A673 (cell line): Measurements from ENCODE around the gene CERS6. TPM values are rescaled to one million over a fixed set of nuclear protein-coding genes. Genes with fewer than 3 reads are reported as not detected.
A peak's percentile ranks its signal among the peaks of the same experiment; 100 is the strongest.

Source experiments
- BruUV-seq: library from RNA; stranded (reverse); fragments of 400-500 nt; replicated peaks from 2 replicates; lab custom pipeline; 2021; lab: Mats Ljungman, UMichigan
- CTCF ChIA-PET: fragments of 300-600 bp; sonication (Branson Sonifier 250); formaldehyde crosslinking; loops from one replicate; lab custom pipeline; 2022; ENCODE audit warnings: antibody characterized with exemption; lab: Charles Lee
- POLR2A ChIA-PET: fragments of 300-600 bp; sonication (Branson Sonifier 250); formaldehyde crosslinking; loops from one replicate; lab custom pipeline; 2022; ENCODE audit warnings: antibody characterized with exemption; ENCODE audit not compliant: low non-redundant PET; lab: Charles Lee
- DNase-seq: peaks from one replicate; pipeline ENCODE4 v3.0.0-alpha.2; 2015; ENCODE audit warnings: low spot score
- H3K27ac ChIP-seq: fragments of 200-600 bp; sonication (generic); 2 replicates; pipeline ENCODE4 v1.5.1; 2016; ENCODE audit warnings: mixed run types, low read depth, mild to moderate bottlenecking, mixed read lengths, antibody characterized with exemption, low read length; ENCODE audit not compliant: poor library complexity, severe bottlenecking
- H3K27me3 ChIP-seq: fragments of 200-600 bp; sonication (generic); replicated peaks from 2 replicates; pipeline ENCODE4 v1.6.1; 2017; ENCODE audit warnings: mixed run types, low read depth, mild to moderate bottlenecking, mixed read lengths, antibody characterized with exemption, low read length; ENCODE audit not compliant: insufficient read depth, poor library complexity
- H3K36me3 ChIP-seq: fragments of 200-600 bp; sonication (generic); 2 replicates; pipeline ENCODE4 v1.6.1; 2016; ENCODE audit warnings: mixed run types, mild to moderate bottlenecking, mixed read lengths, antibody characterized with exemption, low read length; ENCODE audit not compliant: insufficient read depth, poor library complexity, severe bottlenecking
- H3K4me1 ChIP-seq: fragments of 200-600 bp; sonication (generic); 2 replicates; pipeline ENCODE4 v1.6.1; 2017; ENCODE audit warnings: mixed run types, mild to moderate bottlenecking, mixed read lengths, antibody characterized with exemption, low read length; ENCODE audit not compliant: insufficient read depth, poor library complexity, severe bottlenecking
- H3K4me3 ChIP-seq: fragments of 200-600 bp; sonication (generic); 2 replicates; pipeline ENCODE4 v1.5.1; 2016; ENCODE audit warnings: low read depth, mixed run types, mild to moderate bottlenecking, mixed read lengths, low read length; ENCODE audit not compliant: poor library complexity, severe bottlenecking
- H3K9me3 ChIP-seq: fragments of 200-600 bp; sonication (generic); 2 replicates; pipeline ENCODE4 v1.6.1; 2016; ENCODE audit warnings: mixed run types, low read depth, mild to moderate bottlenecking, mixed read lengths, antibody characterized with exemption, low read length; ENCODE audit not compliant: poor library complexity, severe bottlenecking
- CTCF ChIP-seq: fragments of 300-800, 200-600 bp; sonication (generic); conservative IDR thresholded peaks from 2 replicates; pipeline ENCODE4 v1.5.1; 2017; ENCODE audit warnings: low read depth, mild to moderate bottlenecking, antibody characterized with exemption, low read length, moderate library complexity, mixed read lengths
- EZH2 ChIP-seq: fragments of 200-600 bp; sonication (generic); IDR thresholded peaks from 2 replicates; pipeline ENCODE4 v1.6.1; 2017; ENCODE audit warnings: borderline replicate concordance, low read depth, mild to moderate bottlenecking, mixed read lengths, antibody characterized with exemption, low read length; ENCODE audit not compliant: poor library complexity, severe bottlenecking
- intact Hi-C: fragments of 100-400 bp; cut with micrococcal nuclease; formaldehyde crosslinking; loops from one replicate; pipeline ENCODE4 v1.10.0; 2022; ENCODE audit not compliant: unreplicated experiment
- total RNA-seq: library from RNA; stranded (reverse); gene quantifications from 2 replicates; pipeline ENCODE4 v1.2.3, GENCODE V29; 2021

Gene CERS6
- total RNA-seq, 1 experiment from 2014 or later = 12.4 TPM

GRCh38 chr2:168772704-168773103 lies 316.6 kb downstream of the CERS6 start:
- CTCF ChIA-PET = interaction anchor here (1.0 kb wide), 1 partner anchor 63 kb away, joined by 3 read pairs; no protein-coding TSS in a partner anchor
- TF ChIP-seq CTCF = no peak
- TF ChIP-seq EZH2 = no peak
- H3K4me1 ChIP-seq = peaks cover 4% of the 10 kb centered on the region
- no peaks in the 10 kb centered on the region for H3K36me3 ChIP-seq
- H3K27me3 ChIP-seq = no peaks in the 10 kb centered on the region
- intact Hi-C loops = loop anchor here (1.0 kb wide), 1 partner anchor 148 kb away; no protein-coding TSS in a partner anchor
- no TSS peak for BruUV-seq
- DNase-seq = no peak
- H3K9me3 ChIP-seq = no peaks in the 10 kb centered on the region
- POLR2A ChIA-PET = interaction anchor here (0.7 kb wide), 1 partner anchor 175 kb away, joined by 3 read pairs; no protein-coding TSS in a partner anchor
- no peak overlapping the region for H3K27ac ChIP-seq
- no peak overlapping the region for H3K4me3 ChIP-seq

- Histone ChIP-seq H3K36me3 (no peaks in the 10 kb centered on the region), H3K4me1 (peaks cover 4% of the 10 kb centered on the region), H3K27me3 (no peaks in the 10 kb centered on the region), H3K27ac (no peak overlapping the region), H3K9me3 (no peaks in the 10 kb centered on the region), H3K4me3 (no peak overlapping the region)
- intact Hi-C loops = loop anchor here (1.0 kb wide), 1 partner anchor 147 kb away; no protein-coding TSS in a partner anchor
- no TSS peak for BruUV-seq
- ChIA-PET CTCF (interaction anchor here (1.0 kb wide), 1 partner anchor 63 kb away, joined by 3 read pairs; no protein-coding TSS in a partner anchor), POLR2A (interaction anchor here (0.7 kb wide), 1 partner anchor 174 kb away, joined by 3 read pairs; no protein-coding TSS in a partner anchor)
- no peak for DNase-seq
- TF ChIP-seq CTCF = no peak
- TF ChIP-seq EZH2 = no peak
Observed at GRCh38 chr2:168773128-168773527, 317.1 kb downstream of the CERS6 start.

- intact Hi-C loops = loop anchor here (1.0 kb wide), 1 partner anchor 146 kb away; no protein-coding TSS in a partner anchor
- TF ChIP-seq CTCF (peak; percentile 97), EZH2 (no peak)
- Histone ChIP-seq H3K27me3 (no peaks in the 10 kb centered on the region), H3K9me3 (no peaks in the 10 kb centered on the region), H3K36me3 (no peaks in the 10 kb centered on the region), H3K4me1 (peaks cover 4% of the 10 kb centered on the region), H3K27ac (no peak overlapping the region), H3K4me3 (no peak overlapping the region)
- BruUV-seq = no TSS peak
- ChIA-PET POLR2A (no interaction called here), CTCF (interaction anchor here (0.6 to 1.0 kb wide), 2 partner anchors 62 to 76 kb away, joined by 3 to 5 read pairs; no protein-coding TSS in a partner anchor)
- peak; percentile 88 for DNase-seq
Observed at GRCh38 chr2:168773719-168774521, 317.8 kb downstream of the CERS6 start.
